Endometrium (tissue), 2 donors: Measurements from ENCODE around the gene TRH.
"Not testable (repeated sequence)": the region's sequence is repeated elsewhere in the genome, so short reads cannot be mapped to it uniquely, and the experiment has no call there.

Experiments used
- FAIRE-seq: peaks from 2 replicates; lab custom pipeline; 2012; peaks lifted over from hg19 to GRCh38; lab: Jason Lieb, UNC
- donor health status: control.
- donor health status: control.

TRH gene

GRCh38 chr3:130012108-130012507 lies 37.6 kb downstream of the TRH start:
- not testable (repeated sequence) for FAIRE-seq

DNA sequence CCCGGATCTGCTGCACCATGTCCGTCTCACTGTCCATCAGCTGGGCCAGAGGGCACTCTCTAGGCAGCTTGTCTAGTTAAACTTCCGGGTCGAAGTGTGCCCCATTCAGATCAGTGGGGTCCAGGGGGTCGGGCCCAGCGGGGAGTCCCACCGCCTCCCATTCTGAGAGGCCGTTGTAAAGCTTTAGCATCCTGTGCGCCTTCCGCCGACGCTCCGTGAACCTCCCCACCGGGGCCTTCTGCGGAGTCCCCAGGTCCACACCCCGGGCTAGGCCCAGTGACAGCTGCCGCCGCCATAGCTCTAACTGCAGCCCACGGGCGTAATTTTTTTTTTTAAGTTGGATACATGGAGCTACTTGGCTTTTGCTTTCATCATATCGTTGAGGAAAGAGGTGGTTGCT lies 38.7 kb downstream of the TRH start:
- not testable (repeated sequence) for FAIRE-seq

GRCh38 chr3:130014526-130014925 lies 40.0 kb downstream of the TRH start:
- FAIRE-seq, result no peak

DNA sequence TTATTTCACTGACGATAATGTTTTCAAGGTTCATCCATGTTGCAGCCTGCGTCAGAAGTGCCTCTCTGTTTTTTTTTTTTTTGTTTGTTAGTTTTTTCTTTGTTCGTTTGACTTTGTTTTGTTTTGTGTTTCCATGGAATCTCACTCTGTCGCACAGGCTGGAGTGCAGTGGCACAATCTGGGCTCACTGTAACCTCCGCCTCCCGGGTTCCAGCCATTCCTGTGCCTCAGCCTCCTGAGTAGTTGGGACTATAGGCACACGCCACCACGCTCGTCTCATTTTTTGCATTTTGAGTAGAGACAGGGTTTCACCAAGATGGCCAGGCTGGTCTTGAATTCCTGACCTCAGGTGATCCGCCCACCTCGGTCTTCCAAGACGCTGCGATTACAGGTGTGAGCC lies 43.1 kb downstream of the TRH start:
- not testable (repeated sequence) for FAIRE-seq

DNA sequence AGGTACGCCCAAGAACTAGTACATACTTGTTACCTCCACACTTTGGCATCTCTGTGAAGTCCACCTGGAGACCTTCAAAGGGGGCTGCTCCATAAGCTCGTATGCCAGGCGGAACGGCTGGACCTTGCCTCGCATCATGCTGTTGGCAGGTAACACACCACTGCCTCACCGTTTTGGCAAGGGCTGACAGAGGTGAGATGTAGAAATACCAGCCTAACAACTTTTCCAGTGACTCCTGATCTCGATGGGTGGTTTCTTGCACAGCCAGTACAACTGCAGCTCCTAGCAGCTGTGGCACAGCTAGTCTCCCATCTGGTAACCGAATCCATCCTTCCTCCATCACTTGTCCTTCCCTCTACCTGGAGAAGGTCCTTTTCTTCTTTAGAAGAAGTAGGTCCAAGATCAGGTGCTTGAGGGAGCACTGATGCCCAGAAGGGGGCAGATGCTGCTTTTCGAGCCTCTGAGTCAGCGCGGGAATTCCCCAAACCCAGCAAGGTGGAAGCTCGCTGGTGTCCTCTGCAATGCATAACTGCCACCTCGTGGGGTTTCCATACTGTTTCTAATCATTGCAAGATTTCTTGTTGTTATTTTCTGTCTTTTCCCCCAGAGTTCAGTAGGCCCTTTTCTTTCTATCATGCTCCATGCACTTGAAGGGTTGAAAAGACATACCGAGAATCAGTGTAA lies 51.8 kb downstream of the TRH start:
- FAIRE-seq, result not testable (repeated sequence)

GRCh38 chr3:130027437-130027836 lies 52.9 kb downstream of the TRH start:
- not testable (repeated sequence) for FAIRE-seq
